HG02852 (cell line): ENCODE results near the gene MSI2.
A peak's percentile ranks its signal among the peaks of the same experiment; 100 is the strongest.

Source experiments
- ATAC-seq: cut with Tn5 transposase; IDR thresholded peaks from one replicate; pipeline ENCODE4 v1.9.1; 2021; ENCODE audit warnings: mild to moderate bottlenecking, moderate library complexity; ENCODE audit not compliant: unreplicated experiment

The MSI2 gene

GRCh38 chr17:57338257-57338914, 82.1 kb downstream of the MSI2 start:
- ATAC-seq, result peak; percentile 84

GRCh38 chr17:57340160-57340981, 84.0 kb downstream of the MSI2 start:
- ATAC-seq, result no peak

- ATAC-seq, result no peak
These were observed 85.6 kb downstream of the MSI2 start for GRCh38 chr17:57341611-57342540.

GRCh38 chr17:57342963-57343589, 86.8 kb downstream of the MSI2 start:
- ATAC-seq, result no peak

GRCh38 chr17:57343717-57344116, 87.4 kb downstream of the MSI2 start:
- no peak for ATAC-seq

GRCh38 chr17:57344261-57344660, 87.9 kb downstream of the MSI2 start:
- ATAC-seq, result no peak

- no peak for ATAC-seq
These were observed 93.4 kb downstream of the MSI2 start for GRCh38 chr17:57349541-57350247.

- no peak for ATAC-seq
These were observed 93.9 kb downstream of the MSI2 start for GRCh38 chr17:57350266-57350665.

GRCh38 chr17:57352665-57353175, 96.4 kb downstream of the MSI2 start:
- ATAC-seq, result no peak

- no peak for ATAC-seq
These were observed 98.3 kb downstream of the MSI2 start for GRCh38 chr17:57354673-57355072.

- no peak for ATAC-seq
These were observed 99.0 kb downstream of the MSI2 start for GRCh38 chr17:57355090-57355859.

- peak; percentile 37 for ATAC-seq
These were observed 99.9 kb downstream of the MSI2 start for GRCh38 chr17:57356153-57356718.

- ATAC-seq, result peak; percentile 55
These were observed 100.5 kb downstream of the MSI2 start for GRCh38 chr17:57356719-57357391.

GRCh38 chr17:57357392-57357784, 101.1 kb downstream of the MSI2 start:
- ATAC-seq, result peak; percentile 25

GRCh38 chr17:57357830-57358430, 101.6 kb downstream of the MSI2 start:
- peak; percentile 50 for ATAC-seq

- no peak for ATAC-seq
These were observed 103.9 kb downstream of the MSI2 start for GRCh38 chr17:57360266-57360665.

- ATAC-seq, result no peak
These were observed 106.7 kb downstream of the MSI2 start for GRCh38 chr17:57362797-57363556.
